Kidney capillary endothelial cell (primary cell): ENCODE measurements around the gene GRHPR.
"Not testable (repeated sequence)": the region's sequence is repeated elsewhere in the genome, so short reads cannot be mapped to it uniquely, and the experiment has no call there.

Experiments used
- DNase-seq: peaks from one replicate; pipeline ENCODE4 v3.0.0-alpha.2; 2018; ENCODE audit warnings: low spot score

Gene GRHPR

DNA sequence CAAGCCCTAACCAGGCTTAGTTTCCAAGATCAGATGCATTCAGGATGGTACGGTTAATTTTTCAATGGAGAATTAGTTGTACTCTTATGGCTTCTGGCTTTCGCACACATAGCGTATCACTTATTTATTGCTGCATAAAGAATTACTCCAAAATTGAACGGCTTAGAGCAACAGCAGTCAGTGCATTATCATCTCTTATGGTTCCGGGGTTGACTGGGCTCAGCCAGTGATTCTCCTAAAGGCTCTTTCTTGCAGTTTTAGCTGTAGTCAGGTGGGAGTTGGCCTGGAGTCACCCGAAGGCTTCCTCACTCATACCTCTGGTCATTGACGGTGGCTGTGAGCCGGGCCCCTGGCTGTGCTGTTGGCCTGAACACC is 595 bp upstream of the GRHPR start:
- DNase-seq = no peak

DNA sequence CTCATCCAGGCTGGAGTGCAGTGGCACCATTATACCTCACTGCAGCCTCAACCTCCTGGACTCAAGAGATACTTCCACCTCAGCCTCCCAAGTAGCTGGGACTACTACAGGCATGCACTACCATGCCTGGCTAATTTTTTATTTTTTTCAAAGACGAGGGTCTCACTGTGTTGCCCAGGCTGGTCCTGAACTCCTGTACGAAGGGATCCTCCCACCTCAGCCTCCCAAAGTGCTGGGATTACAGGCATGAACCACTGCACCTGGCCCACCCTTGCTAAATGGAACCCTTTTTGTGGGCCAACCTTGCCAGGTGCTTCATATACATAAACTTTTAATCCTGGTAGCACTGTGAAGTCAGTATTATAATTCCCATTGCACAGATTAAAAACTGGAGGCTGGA is 1.0 kb downstream of the GRHPR start:
- DNase-seq = no peak

DNA sequence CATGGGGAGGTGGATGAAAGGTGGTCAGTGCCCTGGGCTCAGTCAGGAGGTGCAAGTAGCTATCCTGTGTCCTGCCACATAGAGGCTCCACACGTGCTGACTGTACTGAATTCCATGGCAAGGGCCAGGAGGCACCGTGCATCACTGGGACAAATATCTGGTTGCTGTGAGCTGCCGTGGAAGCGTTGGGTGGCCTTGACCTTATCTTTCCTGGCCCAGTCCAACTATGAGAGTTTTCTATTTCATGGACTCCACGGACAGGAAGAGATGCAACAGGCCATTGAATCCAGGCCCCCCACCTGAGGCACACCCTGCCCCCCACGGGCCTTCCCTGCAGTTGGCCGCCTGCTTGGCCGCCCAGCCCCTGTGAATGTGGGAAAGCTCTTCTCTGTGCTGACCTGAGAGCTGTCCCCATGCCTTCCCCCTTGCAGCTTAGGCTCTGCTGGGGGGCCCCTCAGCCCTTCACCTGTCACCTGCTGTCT is 1.7 kb downstream of the GRHPR start:
- no peak for DNase-seq

DNA sequence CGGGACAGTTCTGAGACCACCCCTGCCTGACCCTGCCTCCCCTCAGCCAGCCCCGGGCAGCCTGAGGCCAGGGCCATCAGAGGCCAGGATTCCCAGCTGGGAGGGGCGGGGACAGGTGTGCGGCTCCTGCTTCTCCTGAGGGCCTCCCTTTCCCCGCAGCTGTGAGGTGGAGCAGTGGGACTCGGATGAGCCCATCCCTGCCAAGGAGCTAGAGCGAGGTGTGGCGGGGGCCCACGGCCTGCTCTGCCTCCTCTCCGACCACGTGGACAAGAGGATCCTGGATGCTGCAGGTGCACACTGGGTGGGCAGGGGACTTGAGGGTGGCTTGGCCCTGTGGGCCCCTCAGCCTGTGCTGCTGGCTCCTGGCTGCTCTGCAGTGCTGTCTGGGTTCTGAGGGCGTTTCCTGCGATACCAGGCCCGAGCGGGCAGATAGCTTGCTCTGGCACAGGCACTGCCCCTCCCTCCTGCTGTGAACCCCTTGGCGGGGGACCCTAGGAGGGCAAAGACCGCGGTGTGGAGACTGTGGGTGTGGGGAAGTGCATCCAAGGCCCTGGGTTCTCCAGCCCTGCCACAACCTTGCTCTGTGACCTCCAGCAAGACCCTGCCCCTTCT is 2.3 kb downstream of the GRHPR start:
- DNase-seq = no peak

DNA sequence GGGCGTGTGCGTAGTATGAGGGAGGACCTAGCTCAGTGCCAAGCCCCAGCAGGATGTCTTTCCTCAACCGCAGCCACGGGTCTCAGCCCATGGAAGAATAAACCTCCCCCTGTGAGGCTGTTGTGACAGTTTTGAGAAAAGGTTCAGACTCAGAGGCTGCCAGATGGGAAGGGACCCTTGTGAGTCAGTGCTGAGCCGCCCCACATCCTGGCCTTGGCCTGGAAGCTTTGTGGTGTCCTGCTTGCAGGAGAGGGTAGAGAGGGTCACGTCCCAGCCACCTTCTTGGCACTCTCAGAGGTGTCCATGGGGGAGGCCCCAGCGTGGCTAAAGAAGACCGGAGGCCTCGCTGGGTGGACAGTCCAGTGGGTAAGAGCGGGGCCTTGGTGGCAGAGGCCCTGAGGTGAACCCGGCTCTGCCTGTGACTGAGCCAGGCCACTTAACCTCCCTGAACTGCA is 2.8 kb downstream of the GRHPR start:
- DNase-seq = no peak

DNA sequence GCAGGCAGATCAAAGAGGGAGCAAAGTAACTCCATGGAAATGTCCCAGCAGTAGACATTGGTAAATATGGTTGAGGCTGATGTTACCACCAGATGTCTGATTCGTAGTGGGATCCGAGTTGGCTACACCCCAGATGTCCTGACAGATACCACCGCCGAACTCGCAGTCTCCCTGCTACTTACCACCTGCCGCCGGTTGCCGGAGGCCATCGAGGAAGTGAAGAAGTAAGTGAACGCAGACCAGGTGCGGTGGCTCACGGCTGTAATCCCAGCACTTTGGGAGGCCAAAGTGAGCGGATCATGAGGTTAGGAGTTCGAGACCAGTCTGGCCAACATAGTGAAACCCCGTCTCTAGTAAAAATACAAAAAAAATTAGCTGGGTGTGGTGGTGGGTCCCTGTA is 3.9 kb downstream of the GRHPR start:
- not testable (repeated sequence) for DNase-seq

DNA sequence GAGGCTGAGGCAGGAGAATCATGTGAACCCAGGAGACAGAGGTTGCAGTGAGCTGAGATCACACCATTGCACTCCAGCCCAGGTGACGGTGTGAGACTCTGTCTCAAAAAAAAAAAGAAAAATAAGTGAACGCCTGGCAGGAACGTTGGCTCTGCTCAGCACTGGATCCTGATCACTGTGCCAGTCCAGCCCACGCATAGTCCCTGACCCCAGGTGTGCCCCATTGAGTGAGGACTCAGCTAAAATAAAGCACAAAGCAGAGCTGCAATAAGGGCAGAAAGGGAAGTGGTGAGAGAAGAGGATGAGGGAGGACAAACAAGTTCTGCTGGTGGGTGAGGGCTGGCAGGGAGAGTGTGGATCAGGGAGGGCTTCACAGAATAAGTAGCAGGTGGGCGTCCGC is 4.3 kb downstream of the GRHPR start:
- DNase-seq = no peak

DNA sequence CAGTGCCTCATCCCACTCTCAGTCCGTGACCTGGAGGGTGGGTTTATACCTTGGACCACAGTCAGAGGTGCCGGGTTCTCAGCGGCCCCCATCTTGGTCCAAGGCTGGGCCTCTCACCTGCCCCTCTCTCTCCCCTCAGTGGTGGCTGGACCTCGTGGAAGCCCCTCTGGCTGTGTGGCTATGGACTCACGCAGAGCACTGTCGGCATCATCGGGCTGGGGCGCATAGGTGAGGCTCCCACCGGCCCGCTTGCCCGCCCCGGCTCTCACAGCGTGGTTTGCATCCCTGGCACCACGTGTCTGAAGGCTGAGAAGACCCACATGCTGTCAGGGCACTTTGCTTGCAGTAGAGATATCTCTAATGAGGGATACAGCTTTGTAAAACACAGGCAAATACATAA is 5.8 kb downstream of the GRHPR start:
- no peak for DNase-seq

DNA sequence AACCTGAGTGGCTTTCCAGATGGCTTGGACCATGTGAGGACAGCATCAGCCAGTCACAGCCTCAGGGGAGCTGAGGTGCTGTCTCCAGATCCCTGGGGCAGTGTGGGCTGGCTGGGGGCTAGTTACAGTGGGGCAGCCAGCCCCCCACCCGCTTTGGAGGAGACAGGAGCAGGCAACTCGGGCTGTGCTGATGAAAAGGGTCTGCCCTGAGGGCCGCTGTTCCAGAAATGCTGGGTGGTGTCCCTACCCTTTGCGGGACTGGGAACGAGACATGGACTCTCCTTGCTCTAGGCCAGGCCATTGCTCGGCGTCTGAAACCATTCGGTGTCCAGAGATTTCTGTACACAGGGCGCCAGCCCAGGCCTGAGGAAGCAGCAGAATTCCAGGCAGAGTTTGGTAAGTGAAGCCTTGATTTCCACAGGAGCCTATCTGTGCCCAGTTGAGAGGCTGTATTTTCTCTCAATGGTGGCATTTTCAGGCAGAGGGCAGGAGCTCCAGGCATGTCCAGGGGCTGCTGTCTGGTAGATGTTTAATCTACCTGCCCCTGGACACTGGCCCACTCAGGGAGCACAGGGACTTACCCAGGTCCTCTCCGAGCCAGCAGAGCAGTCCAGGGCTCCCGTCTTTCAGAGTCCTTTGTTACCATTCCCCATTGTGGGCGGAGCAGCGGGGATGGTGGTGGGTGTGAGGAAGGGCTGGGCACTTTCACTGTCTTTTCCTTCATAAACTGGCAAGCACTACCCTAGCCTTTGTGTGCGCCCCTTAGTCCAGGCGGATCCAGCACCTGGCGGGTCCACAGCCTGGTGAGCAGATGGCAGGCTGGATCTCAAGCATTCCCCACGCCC is 7.2 kb downstream of the GRHPR start:
- no peak for DNase-seq

DNA sequence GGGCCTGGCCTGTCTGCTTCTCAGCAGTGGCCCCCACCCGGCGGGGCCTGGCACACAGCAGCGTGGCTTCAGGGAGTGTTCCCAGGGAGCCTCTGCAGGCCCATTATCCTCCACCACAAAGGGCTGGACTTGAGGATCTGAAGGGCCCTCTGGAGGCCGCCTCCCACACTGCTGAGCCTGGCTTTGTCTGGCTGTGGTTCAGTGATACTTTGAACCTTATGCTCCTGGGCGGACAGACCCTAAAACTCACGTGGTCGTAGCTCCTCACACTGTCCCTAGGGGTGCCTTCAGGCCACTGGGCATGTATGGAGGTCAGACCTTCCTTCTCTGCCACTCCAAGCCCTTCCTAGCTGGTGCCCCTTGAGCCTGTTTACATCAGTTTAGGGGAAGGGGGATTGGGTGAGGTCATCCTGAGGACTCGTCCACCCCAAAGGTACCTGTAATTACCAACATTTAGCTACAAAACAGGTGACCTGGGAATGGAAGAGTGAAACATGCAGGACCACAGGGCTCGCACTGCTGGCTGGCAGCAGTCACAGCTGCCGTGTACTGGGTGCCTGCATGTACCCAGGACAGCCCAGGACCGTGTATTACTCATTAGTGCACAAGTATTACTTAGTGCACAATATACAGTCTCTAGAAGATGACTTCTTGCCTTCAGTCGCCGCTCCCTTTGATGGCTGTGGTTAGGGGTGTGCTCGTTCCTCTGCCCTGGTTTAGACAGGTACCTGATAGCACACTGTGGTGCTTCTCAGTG is 8.5 kb downstream of the GRHPR start:
- no peak for DNase-seq

DNA sequence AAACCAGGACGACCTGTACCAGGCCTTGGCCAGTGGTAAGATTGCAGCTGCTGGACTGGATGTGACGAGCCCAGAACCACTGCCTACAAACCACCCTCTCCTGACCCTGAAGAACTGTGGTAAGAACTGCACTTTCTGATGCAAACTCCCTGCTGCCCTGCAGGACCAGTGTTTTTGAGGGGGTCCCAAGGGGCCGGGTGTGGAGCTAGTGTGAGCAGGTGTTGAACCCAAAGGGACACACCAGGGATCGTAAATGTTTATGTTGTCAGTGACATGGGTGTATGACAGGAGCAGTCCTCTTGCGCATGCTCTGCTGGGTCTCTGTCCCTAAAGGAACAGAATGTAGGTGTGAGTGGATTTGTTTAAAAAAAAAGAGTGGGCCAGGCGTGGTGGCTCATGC is 9.5 kb downstream of the GRHPR start:
- no peak for DNase-seq

DNA sequence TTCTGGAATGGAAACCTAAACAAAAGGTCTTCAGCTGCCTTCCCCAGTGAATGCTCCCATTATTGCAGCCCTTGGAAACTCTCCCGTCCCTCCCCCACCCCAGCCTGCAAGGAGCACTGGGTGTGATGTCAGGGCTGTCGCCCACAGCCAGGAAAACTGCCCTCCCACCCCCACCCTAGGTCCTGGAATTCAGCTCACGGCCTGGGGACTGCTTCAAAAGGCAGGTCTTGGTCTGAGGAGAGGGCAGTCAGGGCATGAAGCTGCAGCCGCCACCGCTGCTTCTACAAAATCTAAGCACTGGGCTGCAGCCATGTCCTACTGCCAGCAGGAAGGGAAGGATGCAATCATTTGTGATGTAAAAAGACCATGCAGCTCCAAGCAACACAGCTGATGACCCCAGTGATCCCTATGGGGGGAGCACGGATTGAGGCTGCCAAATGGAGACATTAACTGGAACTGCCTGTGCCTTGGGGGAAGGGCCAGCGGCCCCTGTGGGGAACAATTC is 11.4 kb downstream of the GRHPR start:
- no peak for DNase-seq

DNA sequence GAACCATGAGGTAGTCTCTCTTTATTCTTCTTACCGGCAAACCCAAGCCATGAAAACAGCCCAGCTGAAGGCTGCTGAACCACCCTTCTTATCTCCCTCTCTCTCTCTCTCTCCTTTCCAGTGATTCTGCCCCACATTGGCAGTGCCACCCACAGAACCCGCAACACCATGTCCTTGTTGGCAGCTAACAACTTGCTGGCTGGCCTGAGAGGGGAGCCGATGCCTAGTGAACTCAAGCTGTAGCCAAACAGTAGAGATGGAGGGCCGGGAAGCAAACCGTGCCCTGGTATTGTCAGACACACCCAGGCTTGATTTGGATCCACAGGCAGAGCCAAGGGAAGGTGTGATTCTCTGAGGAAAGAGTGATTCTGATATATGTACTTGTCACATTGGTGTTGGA is 14.0 kb downstream of the GRHPR start:
- no peak for DNase-seq

DNA sequence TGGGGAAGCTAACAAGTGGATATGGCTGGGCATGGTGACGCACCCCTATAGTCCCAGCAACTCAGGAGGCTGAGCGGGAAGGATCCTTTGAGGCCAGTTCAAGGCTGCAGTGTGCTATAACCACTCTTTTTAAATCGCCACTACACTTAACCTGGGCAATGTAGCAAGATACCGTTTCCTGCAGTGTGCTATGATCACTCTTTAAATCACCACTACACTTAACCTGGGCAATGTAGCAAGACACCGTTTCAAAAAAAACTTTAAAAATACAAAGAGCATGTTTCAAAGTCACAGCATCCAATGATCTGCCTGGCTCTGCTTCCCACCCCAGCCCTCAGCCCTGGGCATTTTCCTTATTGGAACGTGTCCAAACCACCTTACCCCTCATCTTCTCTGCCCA is 14.5 kb downstream of the GRHPR start:
- no peak for DNase-seq

DNA sequence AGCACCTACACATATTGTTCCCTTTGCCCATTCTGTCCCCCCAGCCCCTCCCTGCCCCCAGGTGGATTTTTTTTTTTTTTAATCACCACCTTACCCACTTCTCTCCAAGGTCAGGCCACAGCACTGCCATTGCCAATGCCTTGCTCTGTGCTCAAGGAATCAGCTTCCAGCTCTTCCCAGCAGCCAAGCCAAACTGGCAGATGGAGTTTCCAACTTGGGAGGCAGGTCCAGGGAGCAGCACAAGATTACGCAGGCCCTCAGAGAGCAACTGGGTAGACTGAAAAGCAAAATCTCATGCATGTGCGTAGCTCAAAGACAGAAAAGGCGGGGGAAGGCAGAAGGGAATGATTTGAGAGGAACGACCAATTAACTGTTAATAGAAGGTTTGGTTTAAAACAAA is 15.1 kb downstream of the GRHPR start:
- no peak for DNase-seq

DNA sequence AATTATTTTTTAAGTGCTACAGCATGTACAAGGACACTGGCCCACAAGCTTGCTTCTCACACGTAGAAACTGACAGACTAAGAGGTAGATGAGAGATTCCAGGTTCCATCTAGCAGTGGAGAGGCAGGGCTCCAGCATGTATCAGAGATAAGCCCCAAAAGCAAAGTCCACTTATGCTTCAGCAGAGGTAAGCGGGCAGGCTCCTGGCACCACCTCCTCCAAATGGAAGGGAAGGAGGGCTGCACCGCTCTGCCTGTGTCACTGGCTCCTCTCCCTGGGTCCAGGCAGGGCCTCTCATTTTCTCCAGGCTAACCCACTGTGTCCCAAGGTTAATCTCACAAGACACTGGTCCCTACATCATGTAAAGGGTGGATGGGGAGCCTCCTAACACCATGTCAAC is 15.9 kb downstream of the GRHPR start:
- DNase-seq = no peak

DNA sequence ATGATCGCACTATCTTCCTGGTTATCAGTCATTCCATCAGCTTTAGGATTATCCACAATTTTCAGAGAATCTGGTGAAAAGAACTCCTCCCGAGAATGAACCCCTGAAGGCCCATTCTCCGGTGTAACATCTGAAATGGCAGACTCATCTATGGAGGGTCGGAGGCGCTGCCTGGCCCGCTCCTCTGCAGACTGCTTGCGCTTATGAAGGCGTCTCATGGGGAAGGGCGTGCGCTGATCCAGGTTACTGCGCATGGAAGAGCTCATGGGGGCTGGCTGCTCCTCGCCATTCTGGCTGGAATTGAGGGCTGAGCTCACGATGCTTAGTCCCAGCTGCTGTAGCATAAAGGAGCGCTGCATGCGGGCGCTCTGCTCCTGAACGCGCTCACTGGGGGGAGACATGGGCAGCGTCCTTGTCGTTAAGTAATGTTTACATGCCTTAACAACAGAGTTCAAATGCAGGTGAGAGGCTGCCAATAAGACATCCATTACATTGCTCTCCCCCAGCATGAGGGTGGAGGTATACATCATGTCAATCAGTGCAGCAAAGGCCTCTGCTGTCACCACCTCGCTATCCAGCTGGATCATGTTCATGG is 19.4 kb downstream of the GRHPR start:
- no peak for DNase-seq

DNA sequence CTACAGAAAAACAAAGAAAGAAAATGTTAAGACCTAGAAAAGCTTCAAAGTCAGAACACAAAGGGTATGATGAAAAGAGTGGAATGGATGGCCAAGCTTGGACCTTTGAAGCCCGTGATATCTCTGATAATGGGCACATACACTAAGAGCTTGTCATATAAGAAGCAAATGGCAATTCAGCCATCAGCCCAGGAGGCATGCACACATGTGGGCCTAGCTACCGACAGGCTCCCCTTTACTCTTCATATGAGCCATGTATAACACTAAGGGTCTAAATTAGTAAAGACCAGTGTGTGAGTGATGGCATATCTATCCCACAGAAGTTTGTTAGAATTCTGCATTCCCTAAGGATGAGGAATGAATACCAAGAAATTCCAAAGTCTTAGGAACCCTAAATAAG is 20.1 kb downstream of the GRHPR start:
- no peak for DNase-seq

DNA sequence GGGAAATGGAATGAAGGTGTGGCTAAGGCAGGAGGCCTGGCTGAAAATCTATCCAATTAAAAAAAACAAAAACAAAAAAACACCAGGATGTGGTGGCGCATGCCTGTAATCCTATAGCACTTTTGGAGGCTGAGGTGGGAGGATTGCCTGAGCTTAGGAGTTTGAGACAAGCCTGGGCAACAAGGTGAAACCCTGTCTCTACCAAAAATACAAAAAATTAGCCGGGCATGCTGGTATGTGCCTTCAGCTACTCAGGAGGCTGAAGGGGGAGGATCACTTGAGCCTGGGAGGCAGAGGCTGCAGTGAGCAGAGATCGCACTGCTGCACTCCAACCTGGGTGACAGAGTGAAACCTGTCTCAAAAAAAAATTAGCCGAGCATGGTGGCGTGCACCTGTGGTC is 21.1 kb downstream of the GRHPR start:
- no peak for DNase-seq

DNA sequence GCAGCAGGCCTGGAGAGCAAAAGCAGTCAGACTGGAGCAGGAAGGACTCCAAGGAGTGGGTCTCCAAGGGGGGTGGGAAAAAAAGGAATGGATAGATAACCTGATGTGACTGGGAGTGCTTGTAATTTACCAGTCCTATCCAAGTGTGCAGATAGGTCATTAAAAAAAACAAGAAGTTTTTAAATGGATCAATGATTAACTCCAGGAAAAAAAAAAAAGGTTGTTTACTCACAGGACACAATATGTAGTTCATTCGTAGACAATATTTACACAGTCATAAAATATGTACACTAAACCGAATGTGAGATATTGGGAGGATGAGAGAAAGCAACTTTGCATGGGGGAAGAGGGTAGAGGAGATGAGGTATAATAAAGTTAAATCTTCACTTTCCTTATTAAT is 22.4 kb downstream of the GRHPR start:
- no peak for DNase-seq

DNA sequence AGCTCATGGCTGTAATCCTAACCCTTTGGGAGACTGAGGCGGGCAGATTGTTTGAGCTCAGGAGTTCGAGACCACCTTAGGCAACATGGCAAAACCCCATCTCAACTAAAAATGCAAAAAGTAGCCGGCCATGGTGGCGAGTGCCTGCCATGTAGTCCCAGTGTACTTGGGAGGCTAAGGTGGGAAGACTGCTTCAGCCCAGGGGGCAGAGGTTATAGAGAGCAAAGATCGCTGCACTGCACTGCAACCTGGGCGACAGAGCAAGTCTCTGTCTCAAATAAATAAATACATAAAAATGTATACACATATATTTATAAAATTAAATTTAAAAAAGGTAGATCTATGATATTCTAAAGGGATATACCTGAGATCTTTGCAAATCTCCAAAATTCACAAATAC is 23.3 kb downstream of the GRHPR start:
- DNase-seq = no peak

DNA sequence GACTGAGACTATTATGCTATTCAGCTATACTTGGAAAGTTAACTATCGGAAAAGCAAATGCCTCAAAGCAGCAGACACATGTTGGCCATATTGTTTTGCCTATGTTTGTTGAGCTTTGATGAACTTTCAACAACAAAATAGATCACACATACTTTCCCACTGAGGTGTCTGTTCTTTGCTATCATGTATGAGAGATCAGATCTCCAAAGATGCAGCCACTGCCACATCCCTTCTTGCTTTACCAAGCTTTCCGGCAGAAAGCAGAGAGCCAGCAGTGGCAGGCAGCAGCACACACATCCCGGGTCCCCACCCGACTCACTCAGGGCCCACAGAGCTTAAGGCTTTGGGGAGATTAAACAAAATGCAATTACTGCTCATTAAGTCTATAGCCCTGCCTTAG is 23.9 kb downstream of the GRHPR start:
- DNase-seq = no peak
